Stimulated activated CD4-positive, alpha-beta T cell treated with anti-CD3 and anti-CD28 coated beads, Interleukin-12 subunit alpha, Interleukin-12 subunit beta, amount 100 ng/mL, for 4 hours (primary cell): ENCODE results near the gene POR.
A peak's percentile ranks its signal among the peaks of the same experiment; 100 is the strongest.
"Not testable (repeated sequence)": the region's sequence is repeated elsewhere in the genome, so short reads cannot be mapped to it uniquely, and the experiment has no call there.

Experiments
- DNase-seq: peaks from one replicate; pipeline ENCODE4 v3.0.0-alpha.2; 2020

Gene POR

DNA sequence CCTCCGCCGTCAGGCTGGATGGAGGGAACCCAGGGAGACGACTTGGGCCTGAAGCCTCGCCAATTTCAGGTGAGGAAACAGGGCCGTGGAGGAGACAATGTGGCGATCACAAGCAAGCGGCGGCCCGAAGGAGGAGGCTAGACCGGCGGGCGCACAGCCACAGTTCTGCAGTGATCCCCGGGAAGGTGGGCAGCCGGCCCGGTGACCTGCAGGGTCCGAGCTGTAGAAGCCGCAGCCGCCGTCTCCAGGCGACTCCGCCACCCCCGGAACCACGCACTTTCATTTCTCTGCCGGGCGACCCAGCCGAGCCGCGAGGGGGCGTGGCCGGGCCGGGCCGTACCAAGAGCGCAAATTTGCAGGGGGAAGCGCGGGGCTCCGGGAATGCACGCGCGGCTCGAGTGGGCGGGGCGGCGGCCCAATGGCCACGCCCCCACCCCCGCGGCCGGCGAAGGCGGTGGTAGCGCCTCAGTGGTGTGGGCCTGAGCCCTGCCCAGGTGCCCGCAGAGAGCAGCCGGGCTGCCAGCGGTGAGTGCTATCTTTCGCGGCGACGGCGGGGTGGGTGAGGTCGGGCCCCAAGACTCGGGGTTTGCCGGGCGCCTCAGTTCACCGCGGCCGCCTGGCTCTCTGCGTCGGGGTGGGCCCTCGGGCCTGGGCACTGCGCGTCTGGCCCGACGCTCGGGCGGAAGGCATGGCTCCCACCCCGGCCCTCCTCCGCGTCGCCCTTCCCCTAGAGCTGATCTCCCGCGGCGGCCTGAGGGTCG is at the start of gene POR:
POR (plus strand) TSS at position 501 of the 761 bp plus-strand sequence. CDS start 38,847 bp downstream, outside the sequence.
- DNase-seq = peak; percentile 97

DNA sequence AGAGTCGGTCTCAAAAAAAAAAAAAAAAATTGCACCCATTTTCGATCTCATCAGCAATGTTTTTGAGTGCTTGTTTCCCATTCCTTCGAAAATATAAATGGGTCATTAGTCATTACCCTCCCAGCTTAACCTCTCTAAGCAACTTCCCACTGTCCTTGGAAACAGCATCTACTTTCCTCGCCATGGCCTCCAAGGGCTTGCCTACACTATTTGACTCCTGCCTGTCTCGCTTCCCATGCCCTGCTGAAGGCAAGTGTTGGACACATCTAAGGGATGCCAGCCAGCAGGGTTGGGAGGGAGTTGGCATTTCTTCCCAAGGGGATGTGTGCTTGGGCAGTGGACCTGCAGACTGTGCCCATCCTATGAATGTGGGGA is 48.9 kb upstream of the POR start:
- no peak for DNase-seq

DNA sequence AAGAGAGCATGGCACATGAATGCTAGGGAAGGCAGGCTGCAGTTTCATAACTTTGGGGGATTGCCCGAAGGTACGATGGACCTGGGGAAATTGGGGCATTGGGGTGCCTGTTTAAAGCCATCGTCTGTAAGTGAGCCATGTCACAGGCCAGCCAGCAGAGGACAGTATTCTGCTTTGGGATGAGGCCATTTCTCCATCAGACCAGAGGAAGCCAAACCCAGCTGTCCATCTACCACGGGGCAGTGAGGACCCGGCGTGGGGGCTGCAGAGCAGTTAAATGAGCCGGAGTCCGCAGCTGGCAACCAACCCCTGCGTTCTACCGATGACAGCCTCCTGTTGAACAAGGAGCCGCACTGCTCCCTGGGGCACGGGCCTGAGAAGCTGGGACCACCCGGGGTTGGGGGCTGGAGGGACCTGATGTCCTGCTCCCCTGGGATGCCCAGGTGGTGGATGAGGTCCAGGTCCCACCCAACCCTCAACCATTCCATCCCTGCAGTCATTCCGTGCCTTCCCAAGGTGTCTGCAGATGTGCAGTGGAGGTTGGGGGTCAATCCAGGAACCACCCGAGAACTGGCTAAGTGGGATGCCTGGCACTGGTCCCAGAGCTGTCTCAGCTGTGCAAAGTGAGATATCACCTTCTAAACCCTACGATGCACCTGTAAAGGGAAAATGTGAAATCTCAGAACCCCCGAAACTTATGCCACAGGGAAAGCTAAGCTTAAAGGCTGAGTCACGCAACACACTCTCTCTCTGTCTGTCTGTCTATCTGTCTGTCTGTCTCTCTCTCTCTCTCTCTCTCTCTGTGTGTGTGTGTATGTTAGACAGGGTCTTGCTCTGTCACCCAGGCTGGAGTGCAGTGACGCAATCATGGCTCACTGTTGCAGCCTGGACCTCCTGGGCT is 48.2 kb upstream of the POR start:
- peak; percentile 17 for DNase-seq

DNA sequence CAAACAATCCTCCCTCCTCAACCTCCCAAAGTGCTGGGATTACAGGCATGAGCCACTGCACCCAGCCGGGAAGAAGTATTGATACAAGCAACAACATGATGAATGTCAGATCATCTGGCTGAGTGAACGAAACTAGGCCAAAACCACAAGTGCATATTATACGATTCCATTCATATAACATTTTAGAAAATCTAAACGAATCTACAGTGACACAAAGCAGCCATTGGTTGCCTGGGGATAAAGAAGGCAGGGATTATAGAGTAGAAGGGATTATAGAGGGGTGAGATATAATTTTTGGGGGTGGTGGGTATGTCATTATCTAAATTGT is 47.6 kb upstream of the POR start:
- no peak for DNase-seq

DNA sequence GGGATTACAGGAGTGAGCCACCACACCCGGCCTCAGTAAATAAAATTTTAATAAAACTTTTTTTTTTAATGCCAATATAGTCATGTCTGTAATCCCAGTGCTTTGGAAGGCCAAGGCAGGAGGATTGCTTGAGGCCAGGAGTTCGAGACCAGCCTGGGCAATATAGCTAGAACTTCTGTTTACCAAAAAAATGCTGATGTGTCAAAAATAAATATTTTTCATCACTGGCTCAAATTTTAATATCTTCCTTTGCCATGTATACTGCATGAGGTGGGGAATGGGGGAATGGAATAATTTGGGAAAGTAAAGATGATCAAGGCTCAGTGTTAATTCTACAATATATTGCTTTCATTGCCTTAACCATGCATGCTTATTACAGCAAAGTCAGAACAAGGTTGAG is 46.8 kb upstream of the POR start:
- DNase-seq = no peak

DNA sequence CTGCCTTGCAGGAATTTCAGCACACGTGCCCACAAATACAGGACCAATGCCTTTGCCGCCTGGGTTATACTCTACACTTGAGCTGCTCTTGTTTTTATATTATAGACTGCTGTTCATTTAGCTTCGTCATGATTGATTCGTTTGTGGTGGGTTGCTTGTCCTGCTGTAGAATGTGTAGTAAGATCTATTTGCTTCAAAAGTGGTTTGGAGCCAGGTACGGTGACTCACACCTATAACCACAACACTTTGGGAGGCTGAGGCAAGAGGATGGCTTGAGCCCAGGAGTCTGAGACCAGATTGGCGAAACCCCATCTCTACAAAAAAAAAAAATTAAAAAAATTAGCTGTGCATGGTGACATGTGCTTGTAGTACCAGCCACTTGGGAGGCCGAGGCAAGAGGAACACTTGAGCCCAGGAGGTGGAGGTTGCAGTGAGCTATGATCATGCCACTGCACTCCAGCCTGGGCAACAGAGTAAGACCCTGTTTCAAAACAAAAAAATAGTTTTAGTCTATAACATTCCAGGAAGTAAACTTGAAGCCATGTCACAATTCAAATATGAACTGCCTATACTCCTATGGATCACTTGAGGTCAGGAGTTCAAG is 45.1 kb upstream of the POR start:
- no peak for DNase-seq

DNA sequence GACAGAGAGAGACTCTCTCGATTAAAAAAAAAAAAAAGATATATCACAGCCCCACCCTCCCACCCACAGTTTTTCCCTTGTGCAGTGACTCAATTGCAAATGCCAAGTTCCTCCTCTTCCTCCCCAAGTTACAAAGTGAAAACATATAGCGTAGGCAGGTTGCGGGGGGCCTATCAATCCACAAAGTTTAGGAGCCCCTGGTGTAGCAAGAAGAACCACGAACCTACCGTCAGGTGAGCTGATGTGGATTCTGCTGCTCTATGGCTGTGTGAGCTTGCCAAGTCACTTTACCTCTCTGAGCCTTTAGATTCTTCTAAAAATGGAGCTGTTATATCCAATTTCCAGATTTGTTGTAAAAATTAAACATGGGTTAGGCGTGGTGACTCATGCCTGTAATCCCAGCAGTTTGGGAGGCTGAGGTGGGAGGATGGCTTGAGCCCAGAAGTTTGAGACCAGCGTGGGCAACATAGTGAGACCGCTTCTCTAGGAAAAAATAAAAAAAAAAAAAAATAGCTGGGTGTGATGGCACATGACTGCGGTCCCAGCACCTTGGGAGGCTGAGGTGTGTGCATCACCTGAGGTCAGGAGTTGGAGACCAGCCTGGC is 44.3 kb upstream of the POR start:
- DNase-seq = no peak

DNA sequence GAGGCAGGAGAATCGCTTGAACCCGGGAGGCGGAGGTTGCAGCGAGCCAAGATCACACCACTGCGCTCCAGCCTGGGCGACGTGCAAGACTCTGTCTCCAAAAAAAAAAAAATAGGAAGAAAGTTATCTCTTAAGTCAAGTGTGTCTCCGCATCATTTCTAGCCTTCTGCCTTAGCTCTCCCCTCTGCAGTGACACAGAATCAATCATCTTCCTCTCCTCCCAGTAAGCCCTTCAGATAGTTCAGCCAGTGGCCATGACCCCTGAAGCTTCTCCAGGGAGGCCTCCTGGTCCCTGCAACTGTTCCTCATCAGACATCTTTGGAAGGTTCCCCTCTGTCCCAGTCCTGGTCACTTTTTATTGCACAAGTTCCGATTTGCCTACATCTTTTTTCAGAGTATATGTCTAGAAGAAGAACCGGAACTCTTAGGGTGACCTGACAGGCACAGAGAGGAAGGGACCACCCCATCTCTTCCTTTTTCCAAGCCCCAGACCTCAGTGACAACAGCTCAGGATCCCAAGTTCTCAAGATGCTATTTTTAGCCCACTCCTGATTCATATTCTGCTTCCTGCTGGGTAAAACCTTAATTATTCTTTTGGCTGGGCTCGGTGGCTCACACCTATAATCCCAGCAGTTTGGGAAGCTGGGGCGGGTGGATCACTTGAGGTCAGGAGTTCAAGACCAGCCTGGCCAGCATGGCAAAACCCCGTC is 42.7 kb upstream of the POR start:
- no peak for DNase-seq

DNA sequence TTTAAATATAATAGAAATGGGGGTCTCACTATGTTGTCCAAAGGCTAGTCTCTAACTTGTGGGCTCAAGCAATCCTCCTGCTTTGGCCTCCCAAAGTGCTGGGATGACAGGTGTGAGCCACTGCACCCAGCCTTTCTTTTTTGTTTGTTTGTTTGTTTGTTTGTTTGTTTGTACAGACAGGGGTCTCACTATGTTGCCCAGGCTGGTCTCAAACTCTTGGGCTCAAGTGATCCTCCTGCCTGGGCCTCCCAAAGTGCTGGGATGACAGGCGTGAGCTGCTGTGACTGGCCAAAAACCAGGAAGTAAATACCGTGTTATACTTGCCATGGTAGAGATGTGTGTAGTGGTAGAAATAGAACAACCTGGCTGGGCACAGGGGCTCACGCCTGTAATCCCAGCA is 40.8 kb upstream of the POR start:
- DNase-seq = not testable (repeated sequence)

DNA sequence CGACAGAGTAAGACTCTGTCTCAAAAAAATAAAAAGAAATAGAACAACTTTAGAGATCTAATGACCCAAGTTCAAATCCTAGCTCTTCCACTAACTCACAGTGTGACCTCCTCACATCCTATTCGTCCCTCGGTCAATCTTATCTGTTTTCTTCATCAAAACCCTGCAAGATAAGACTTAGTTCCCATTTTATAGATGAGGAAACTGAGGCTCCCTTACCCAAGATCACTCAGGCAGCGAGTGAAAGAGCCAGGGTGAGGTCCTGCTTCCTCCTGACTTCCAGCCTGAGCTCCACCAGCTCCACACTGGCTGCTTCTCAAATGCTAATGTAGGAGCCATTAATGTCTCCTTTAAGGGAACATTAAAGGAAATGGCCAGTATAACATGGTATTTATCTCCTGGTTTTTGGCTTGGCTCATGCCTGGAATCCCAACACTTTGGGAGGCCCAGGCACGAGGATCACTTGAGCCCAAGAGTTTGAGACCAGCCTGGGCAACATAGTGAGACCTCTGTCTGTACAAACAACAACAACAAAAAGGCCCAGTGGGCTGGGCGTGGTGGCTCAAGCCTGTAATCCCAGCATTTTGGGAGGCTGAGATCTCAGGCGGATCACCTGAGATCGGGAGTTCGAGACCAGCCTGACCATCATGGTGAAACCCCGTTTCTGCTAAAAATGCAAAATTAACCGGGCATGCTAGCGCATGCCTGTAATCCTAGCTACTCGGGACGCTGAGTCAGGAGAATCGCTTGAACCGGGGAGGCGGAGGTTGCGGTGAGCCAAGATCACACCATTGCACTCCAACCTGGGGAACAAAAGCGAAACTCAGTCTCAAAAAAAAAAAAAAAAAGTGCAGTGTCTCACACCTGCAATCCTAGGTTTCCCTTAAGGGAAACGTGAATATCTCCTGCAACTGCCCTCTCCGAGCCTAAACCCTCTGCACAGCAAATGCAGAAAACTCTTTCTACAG is 39.6 kb upstream of the POR start:
- DNase-seq = no peak

DNA sequence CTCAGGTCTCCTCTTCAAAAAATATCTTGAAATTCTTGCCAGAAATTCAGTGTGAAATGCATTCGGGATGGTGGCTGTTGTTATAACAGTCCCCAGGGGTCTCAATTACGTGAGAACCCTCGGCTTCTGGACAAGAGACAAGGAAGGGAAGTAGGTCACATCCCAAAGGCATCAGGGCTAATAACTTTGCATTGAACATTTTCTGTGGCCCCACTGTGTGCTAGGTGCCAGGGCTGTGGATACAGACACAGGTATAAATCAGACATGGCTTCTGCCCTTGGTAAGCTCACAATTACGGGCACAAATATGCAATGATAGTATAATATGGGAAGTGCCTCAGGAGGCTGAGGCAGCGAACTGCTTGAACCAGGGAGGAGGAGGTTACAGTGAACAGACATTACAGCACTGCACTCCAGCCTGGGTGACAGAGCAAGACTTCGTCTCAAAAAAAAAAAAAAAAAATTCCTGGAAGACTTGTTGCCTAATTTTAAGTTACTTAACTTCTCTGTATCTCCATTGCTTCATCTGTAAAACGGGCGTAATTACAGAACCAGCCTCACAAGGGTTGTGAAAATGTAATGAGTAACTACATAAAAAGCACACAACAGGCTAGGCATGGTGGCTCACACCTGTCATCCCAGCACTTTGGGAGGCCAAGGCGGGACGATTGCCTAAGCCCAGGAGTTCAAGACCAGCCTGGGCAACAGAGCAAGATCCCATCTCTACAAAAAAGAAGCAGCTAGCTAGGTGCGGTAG is 38.7 kb upstream of the POR start:
- DNase-seq = no peak

DNA sequence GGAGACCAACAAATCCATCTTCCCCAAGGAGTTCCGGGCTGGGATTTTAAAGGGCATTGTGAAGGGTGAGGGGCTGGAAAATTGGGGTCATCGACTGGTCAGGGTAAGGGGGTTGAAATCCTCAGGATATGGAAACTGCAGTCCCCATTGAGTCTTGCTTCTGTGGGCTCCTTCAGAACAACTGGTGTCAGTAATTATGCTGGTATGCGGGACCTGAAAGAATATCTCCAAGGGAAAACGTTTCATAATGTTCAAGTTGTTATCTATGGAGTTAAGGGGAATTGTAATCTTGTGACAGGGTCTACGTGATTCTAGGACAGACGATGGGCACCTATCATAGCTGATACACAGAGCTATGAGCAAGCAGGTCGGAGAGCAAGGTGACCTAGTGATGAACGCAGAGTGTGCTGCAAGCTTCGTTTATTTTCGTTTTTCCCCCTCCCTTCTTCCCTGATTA is 36.6 kb upstream of the POR start:
- no peak for DNase-seq

DNA sequence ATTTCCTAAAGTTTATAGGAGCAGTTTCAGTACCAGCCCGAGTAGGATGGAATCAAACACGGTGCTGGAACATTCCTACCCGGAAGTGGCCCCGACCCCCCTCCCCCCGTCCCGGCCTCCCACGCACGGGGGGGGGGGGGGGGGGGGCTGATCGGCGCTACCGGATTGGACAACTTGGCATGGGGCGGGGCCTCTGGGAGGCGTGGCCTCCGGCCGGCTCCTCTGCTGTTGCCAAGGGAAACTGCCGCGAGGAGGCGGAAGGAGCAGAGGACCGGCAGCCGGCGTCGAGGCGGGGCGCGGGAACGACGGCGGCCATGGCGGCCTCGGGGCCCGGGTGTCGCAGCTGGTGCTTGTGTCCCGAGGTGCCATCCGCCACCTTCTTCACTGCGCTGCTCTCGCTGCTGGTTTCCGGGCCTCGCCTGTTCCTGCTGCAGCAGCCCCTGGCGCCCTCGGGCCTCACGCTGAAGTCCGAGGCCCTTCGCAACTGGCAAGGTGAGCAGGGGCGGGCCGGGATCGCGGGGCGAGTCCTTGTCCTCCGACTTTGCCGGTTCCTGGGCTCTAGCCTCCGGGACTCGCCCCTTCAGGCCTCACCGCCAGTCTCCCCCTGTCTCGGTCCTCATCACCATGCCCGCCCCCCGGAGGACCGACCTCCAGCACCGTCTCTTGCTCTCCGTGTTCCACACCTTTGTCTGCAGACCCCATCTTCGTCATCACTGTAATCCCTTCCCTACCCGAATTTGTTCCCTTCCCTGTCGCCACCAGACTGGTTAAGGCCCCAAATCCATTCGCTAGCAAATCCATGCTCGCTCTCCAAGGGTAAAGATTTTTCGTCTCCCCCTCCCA is 36.0 kb upstream of the POR start, which contains the start of gene RHBDD2:
RHBDD2 (plus strand) TSS at position 266 of the 843 bp plus-strand sequence; CDS start at position 315, 49 bp downstream.
- peak; percentile 97 for DNase-seq

DNA sequence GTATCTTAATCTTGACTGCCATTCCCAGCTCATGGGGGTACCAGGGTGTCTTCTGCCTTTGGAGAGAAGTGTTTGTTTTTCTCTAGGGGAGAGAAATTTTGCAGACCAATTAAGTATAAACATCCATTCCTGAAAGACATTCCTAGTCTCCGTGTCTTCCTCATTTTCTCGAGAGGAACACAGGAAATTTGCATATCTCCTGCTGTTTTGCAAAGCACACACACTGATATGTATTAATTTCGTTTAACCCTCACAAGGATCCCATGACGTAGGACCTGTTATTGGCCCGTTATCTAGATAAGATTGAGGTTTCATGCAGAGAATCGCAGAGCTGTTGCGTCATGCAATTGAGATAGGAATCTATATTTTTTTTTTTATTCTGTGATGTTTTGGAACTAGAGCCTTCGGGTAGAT is 35.2 kb upstream of the POR start:
- DNase-seq = no peak

DNA sequence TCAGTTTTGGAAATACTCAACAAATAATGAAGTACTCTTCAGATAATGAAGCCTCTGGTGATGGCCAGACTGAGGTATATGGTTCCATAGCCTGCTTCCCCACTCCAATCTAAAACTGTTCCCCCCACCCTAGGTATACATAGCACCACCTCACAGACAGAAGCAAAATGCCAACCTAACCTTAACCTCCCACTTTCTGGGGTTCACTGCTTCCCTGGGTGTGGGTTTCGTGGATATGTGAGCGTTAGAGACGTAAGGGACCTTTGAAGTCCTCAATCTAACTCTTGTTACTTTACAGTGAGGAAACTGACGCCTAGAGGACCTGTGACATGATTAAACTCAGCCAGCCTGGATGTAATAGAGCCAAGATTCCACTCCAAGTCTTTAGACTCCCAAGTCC is 34.7 kb upstream of the POR start:
- DNase-seq = no peak

DNA sequence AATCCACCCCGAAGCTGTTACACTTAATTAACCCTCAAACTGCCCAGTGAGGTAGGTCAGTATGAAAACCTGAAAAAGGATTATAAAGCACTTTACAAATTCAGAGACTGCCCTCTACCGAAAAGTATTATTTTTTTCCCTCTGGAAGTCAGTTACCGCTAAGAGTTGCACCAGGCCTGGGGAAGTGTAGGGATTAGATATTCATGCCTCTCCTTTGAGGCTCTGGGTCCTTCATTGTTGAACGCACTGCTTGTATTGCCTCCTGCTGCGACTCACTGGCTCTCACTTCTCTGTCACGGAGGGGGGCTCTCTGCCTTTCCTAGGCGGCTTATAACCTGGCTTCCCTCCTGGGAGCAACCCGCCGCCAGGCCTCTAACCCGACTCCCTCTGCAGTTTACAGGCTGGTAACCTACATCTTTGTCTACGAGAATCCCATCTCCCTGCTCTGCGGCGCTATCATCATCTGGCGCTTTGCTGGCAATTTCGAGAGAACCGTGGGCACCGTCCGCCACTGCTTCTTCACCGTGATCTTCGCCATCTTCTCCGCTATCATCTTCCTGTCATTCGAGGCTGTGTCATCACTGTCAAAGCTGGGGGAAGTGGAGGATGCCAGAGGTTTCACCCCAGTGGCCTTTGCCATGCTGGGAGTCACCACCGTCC is 33.4 kb upstream of the POR start:
- DNase-seq = no peak

DNA sequence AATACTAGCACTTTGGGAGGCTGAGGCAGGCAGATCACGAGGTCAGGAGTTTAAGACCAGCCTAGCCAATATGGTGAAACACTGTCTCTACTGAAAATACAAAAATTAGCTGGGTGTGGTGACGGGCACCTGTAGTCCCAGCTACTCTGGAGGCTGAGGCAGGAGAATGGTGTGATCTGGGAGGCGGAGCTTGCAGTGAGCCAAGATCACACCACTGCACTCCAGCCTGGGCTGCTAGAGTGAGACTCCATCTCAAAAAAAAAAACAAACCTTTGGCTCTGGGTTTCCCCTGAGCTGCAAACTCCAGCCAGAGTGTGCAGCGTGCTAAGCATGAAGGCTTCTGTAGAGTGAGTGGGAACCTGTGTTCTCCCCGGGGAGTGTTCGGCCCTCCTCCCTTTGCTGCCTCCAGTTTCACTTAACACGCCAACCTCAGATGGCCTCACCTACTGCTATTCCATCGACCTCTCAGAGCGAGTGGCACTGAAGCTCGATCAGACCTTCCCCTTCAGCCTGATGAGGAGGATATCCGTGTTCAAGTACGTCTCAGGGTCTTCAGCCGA is 31.6 kb upstream of the POR start:
- DNase-seq = not testable (repeated sequence)

DNA sequence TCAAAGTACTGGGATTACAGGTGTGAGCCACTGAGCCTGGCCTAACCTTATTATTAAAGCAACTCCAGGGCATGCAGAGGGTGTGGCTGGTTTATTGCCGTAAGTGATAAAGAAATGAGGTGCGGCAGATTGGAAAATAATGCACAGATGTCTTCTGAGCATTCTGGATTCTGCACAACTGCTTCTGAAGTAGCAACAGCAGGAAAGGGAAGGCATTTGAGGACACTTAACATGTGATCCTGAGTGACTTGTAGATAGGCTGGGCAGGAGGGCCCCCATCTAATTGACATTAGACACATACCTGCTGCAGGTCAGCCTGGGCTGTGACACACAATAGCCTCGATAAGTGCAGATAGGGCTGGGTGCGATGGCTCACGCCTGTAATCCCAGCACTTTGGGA is 30.5 kb upstream of the POR start:
- no peak for DNase-seq

DNA sequence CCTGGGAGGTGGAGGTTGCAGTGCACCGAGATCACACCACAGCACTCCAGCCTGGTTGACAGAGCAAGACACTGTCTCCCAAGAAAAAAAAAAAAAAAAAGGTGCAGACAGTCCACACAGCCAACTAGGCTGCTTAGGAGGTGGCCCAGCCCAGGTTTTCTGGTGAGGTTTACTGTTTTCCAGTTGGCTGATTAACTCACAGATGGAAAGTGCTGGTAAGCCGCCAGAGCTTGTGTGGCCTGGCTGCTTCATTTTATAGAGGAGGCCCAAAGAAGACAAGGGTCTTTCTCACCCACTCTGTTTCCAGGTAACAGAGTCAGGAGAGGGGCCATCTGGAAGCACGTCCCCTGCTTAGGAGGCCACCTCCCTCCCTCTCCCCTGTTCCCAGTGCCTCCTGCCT is 29.9 kb upstream of the POR start:
- DNase-seq = no peak
